GM10266 (cell line): Measurements from ENCODE around the gene GPR35.

Source experiments
- DNase-seq: peaks from one replicate; pipeline ENCODE4 v3.0.0; 2012; ENCODE audit errors: extremely low spot score
- CTCF ChIP-seq: IDR thresholded peaks from 2 replicates; pipeline ENCODE4 v1.5.1; 2012; ENCODE audit warnings: mild to moderate bottlenecking, low read depth; ENCODE audit not compliant: control insufficient read depth, insufficient read depth; ENCODE audit errors: missing control alignments

The GPR35 gene

GRCh38 chr2:240626531-240627300 lies 1.4 kb downstream of the GPR35 start:
- TF ChIP-seq CTCF: no peak
- no peak for DNase-seq

DNA sequence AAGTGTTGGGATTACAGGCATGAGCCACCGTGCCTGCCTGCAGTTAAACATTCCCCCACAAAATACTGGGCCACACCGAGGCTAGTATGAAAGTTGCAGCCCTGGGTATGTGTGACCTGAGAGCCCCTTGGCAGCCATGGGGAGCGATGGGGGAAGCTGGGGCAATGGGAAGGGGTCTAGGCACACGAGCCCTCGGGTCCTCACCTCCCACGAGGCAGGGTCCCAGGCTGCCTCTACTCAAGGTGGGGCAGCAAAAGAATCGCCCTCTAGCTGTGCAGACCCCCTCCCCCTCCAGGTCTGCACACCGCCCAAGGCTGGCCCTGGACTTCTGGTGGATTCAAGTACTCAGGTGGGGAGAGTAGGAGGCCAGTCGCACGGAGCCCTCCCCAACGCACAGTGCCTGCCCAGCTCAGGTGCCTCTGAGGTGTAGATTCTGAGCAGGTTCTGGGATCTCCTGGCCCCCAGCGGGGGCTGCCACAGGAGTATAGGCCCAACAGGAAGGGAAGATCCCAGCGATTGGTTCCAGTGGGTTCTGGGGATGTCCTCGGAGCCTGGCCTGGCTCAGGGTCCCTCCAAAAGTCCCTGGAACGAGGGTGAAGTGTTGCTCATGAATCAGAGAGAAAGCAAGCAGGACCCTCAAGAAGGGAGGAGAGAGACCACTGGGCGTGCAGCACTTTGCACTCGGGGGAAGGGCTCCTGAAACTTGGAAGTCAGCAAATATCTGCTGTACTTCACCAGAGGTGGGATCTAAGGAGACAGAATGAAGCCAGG lies 2.6 kb downstream of the GPR35 start:
- TF ChIP-seq CTCF: no peak
- no peak for DNase-seq

- TF ChIP-seq CTCF: no peak
- DNase-seq: no peak
These were observed 3.2 kb downstream of the GPR35 start for GRCh38 chr2:240628507-240628807.

- peak; percentile 22 for DNase-seq
These were observed 3.7 kb downstream of the GPR35 start for GRCh38 chr2:240628808-240629618.

GRCh38 chr2:240629619-240629967 lies 4.3 kb downstream of the GPR35 start:
- DNase-seq: no peak
- TF ChIP-seq CTCF: no peak

More at GRCh38 chr2:240628808-240629618, 3.7 kb downstream of the GPR35 start:
- no peak for TF ChIP-seq CTCF

- DNase-seq: no peak
- TF ChIP-seq CTCF: no peak
These were observed 4.9 kb downstream of the GPR35 start for GRCh38 chr2:240629968-240630770.
